HEK293T (cell line): Measurements from ENCODE around the gene CDT1.

Experiments used
- BHLHE40 ChIP-seq: fragments of 450-650 bp; IDR thresholded peaks from 2 replicates; pipeline ENCODE4 v1.6.1; 2016; ENCODE audit warnings: mild to moderate bottlenecking, moderate library complexity, borderline replicate concordance
- FOXK2 ChIP-seq: fragments of 450-650 bp; IDR thresholded peaks from 2 replicates; pipeline ENCODE4 v1.6.1; 2016; ENCODE audit warnings: mild to moderate bottlenecking
- HDGF ChIP-seq: fragments of 450-650 bp; IDR thresholded peaks from 2 replicates; pipeline ENCODE4 v1.6.1; 2017; ENCODE audit warnings: antibody characterized with exemption, borderline replicate concordance
- ZNF384 ChIP-seq: fragments of 450-650 bp; IDR thresholded peaks from 2 replicates; pipeline ENCODE4 v1.6.1; 2016

- TF ChIP-seq ZNF384 (no peak), BHLHE40 (no peak), HDGF (no peak), FOXK2 (no peak)
These were observed 48.5 kb upstream of the CDT1 start for GRCh38 chr16:88754912-88755744.
